ENCODE results near the gene FRAT1. TPM values are rescaled to one million over a fixed set of nuclear protein-coding genes. Genes with fewer than 3 reads are reported as not detected.

The FRAT1 gene
- total RNA-seq, 4 donors from 2014 or later = 5.3 to 8.7 (median 6.6) TPM

GRCh38 chr10:97355571-97355975, 36.5 kb downstream of the FRAT1 start:
- Histone ChIP-seq H3K4me3 (replicated peaks in 1 of 3) (no peak overlapping the region), H3K9me3 (no peaks in the 10 kb centered on the region), H3K4me1 (peaks cover 0 to 5% of the 10 kb centered on the region in 2 donors), H3K27me3 (no peaks in the 10 kb centered on the region), H3K36me3 (peaks cover 5 to 8% of the 10 kb centered on the region in 2 donors), H3K27ac (peak overlapping the region in 1 of 3 donors; percentile 23)
- WGBS, 2 donors = 66 to 74% methylated on average over 5 of the region's 5 CpGs
- intact Hi-C loops (cut with DNase I) = no loop called here
- no peak for TF ChIP-seq POLR2A (IDR thresholded peaks at IDR 0.05)
- TF ChIP-seq CTCF (IDR thresholded peaks at IDR 0.05) = peak in 4 of 6 experiments; percentile 24 to 43 (median 32)
- peak; percentile 19 to 24 for DNase-seq

DNA sequence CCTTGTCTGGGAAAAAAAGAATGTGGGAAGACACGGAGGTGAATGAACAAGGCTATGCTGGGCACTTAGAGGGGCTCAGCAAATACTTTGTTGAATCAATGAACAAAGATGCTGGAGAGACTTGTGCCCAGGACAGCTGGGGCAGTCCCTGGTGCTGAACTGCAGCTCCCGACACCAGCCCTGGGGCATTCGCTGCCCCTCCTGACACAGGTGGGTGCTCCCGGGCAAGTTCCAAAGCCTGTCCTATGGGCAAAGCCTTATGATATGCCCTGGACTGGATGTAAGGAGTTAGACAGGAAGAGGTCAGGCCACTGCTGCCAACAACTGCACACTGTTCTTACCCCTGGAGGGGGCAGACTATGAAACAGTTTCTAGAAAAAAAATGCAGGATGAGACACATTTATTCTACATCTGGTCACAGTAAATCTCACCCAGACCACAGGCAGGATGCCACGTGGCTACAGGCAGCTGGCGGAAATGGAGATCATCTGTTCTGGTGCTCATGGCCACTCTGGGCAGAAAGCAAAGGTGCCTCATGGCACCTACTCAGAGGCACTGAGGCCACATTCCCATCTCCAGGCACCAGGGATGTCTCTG, 37.3 kb downstream of the FRAT1 start:
- DNase-seq = no peak
- Histone ChIP-seq H3K27ac (peak overlapping the region in 1 of 3 donors; percentile 23), H3K4me1 (peaks cover 0 to 5% of the 10 kb centered on the region in 2 donors), H3K9me3 (no peaks in the 10 kb centered on the region), H3K36me3 (peaks cover 5 to 8% of the 10 kb centered on the region in 2 donors), H3K4me3 (replicated peaks in 1 of 3) (no peak overlapping the region), H3K27me3 (no peaks in the 10 kb centered on the region)
- WGBS, 2 donors = 79 to 80% methylated on average over 6 of the region's 6 CpGs
- intact Hi-C loops (cut with DNase I) = no loop called here
- TF ChIP-seq POLR2A (IDR thresholded peaks at IDR 0.05) (no peak), CTCF (IDR thresholded peaks at IDR 0.05) (no peak)

DNA sequence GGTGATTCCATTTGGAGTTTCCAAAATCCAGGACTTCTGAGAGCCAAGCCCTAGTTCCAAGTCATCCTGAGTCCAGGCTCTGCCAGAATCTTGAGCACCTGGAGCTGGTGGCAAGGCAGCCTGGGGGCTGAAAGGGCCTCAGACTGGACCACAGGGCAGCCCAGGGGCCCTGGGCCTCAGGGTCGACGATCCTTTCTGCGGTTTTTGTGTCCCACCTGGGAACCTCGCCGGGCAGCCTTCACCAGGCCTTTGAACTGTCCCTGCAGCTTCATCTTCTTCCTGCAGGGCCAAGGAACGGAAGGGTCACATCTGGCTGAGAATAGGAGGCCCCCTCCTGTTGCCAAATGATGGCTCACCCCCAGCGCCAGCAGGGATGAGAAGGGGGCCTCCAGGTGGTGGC, 37.8 kb downstream of the FRAT1 start:
- no peak for TF ChIP-seq CTCF (IDR thresholded peaks at IDR 0.05)
- no peak for TF ChIP-seq POLR2A (IDR thresholded peaks at IDR 0.05)
- WGBS, 2 donors = 86% methylated on average over 7 of the region's 7 CpGs; no CpG with 5 or more reads in 1 of the 2 donors
- intact Hi-C loops (cut with DNase I) = no loop called here
- no peak overlapping the region for H3K4me3 ChIP-seq (replicated peaks in 1 of 3)
- DNase-seq = no peak
- no peaks in the 10 kb centered on the region for H3K9me3 ChIP-seq
- H3K27ac ChIP-seq = no peak overlapping the region
- no peaks in the 10 kb centered on the region for H3K27me3 ChIP-seq
- peaks cover 5 to 8% of the 10 kb centered on the region in 2 donors for H3K36me3 ChIP-seq
- peaks cover 0 to 5% of the 10 kb centered on the region in 2 donors for H3K4me1 ChIP-seq

GRCh38 chr10:97358349-97358748, 39.3 kb downstream of the FRAT1 start:
- TF ChIP-seq POLR2A (IDR thresholded peaks at IDR 0.05) (no peak), CTCF (IDR thresholded peaks at IDR 0.05) (no peak)
- no peak overlapping the region for H3K27ac ChIP-seq
- no peaks in the 10 kb centered on the region for H3K9me3 ChIP-seq
- no peak overlapping the region for H3K4me3 ChIP-seq (replicated peaks in 1 of 3)
- intact Hi-C loops (cut with DNase I) = no loop called here
- peaks cover 0 to 5% of the 10 kb centered on the region in 2 donors for H3K4me1 ChIP-seq
- 87 to 99% methylated on average over 4 of the region's 4 CpGs for WGBS, 2 donors
- no peaks in the 10 kb centered on the region for H3K27me3 ChIP-seq
- no peak for DNase-seq
- H3K36me3 ChIP-seq = peaks cover 5 to 8% of the 10 kb centered on the region in 2 donors

GRCh38 chr10:97358781-97359180, 39.7 kb downstream of the FRAT1 start:
- H3K4me1 ChIP-seq = peaks cover 0 to 5% of the 10 kb centered on the region in 2 donors
- no peak overlapping the region for H3K4me3 ChIP-seq (replicated peaks in 1 of 3)
- no peaks in the 10 kb centered on the region for H3K27me3 ChIP-seq
- H3K9me3 ChIP-seq = no peaks in the 10 kb centered on the region
- TF ChIP-seq CTCF (IDR thresholded peaks at IDR 0.05) (no peak), POLR2A (IDR thresholded peaks at IDR 0.05) (no peak)
- H3K36me3 ChIP-seq = peaks cover 5 to 8% of the 10 kb centered on the region in 2 donors
- WGBS, 2 donors = 86 to 100% methylated on average over 2 to 3 of the region's 3 CpGs
- DNase-seq = no peak
- H3K27ac ChIP-seq = no peak overlapping the region
- intact Hi-C loops (cut with DNase I) = no loop called here
